ENCODE data around the gene MRPL1.

MRPL1 gene

DNA sequence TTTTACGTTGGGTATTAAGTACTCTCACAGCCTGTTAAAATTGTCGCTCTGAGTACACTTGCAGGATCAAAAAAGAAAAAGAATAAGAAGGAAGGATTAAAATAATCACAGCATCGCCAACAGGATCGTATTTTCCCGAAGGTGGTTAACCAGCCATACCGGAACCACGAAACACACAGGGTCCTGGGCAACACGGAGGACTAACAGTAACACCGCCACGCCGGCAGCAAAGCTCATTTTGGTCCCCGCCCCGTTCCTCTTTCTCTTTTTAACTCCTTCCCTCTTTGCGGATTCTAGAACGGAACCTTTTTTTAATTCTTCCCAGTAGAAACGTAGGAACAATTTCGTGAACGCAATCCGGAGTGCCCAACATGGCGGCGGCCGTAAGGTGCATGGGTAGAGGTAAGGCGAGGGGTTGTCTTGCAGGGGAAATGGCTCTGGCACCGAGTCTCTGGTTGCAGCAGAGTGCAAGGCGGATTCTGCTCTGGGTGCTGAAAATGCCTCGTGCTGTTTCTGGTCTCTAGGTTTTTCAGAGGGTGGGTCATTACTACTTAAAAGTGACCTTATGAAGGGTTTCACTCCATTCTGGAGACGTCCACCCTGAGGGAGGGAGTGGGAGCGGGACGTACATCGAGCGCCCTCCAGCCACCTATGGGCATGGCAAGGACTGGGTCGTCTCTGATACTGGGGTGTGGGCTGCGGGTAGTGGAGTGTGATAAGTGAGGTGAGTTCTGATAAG lies at the start of gene MRPL1:
Gene MRPL1 (plus strand): TSS at position 353 of the 739 bp plus-strand sequence. CDS start 19 bp downstream, at position 372.
- DNase-seq (ENCODE audit: low read depth, low spot score), result peak; percentile 73

GRCh38 chr4:77815636-77816035 lies 47.0 kb upstream of the MRPL1 start:
- DNase-seq (ENCODE audit: low read depth, low spot score), result no peak

DNA sequence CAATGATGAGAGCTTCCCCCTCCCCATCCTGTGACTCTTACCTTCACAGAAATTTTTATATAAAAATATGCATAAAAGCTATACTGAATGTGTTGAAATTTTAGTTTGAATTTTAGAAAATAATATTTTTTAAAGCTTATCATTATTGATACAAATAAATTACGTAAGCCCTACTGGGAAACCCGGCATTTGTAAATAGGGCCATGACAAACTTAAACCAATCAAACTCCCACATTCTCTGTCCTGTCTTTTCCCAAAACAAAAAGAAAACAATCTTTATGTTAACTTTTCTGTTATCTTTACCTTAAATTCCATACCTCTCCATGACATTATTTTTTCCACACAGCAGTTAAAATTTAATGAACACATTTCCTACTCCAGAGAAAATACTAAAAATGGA lies 46.1 kb upstream of the MRPL1 start:
- no peak for DNase-seq (ENCODE audit: low read depth, low spot score)

GRCh38 chr4:77817304-77818072 lies 45.1 kb upstream of the MRPL1 start:
- no peak for DNase-seq (ENCODE audit: low read depth, low spot score)

DNA sequence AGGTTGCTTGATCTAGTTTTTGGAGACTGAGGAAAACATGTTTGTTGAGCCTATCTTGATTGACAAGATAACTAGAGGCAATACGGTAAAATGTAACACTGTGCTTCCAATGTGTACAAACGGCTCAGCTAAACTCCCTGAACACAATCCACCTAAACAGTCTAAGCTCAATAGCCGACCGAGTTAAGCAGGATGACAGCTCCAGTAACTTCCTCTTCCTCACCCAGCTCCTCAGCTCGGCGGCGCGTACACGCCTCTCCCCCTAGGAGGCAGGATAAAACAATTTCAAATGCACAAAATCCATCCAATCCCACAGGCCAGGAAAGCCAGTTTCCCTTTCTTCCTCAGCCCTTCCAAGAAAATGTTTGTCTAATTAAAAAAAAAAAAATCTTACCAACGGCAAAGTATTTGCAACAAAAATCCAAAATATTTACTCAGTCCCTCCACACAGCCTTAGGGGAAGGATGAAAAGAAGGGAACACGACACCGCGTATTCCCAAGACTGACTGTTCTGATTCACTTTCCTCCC lies 44.5 kb upstream of the MRPL1 start:
- no peak for DNase-seq (ENCODE audit: low read depth, low spot score)

GRCh38 chr4:77818602-77819403 lies 43.8 kb upstream of the MRPL1 start, which contains the start of gene CNOT6L:
Gene CNOT6L (minus strand): TSS chr4:77819368. CDS start chr4:77819308, 60 bp downstream.
- no peak for DNase-seq (ENCODE audit: low read depth, low spot score)

- DNase-seq (ENCODE audit: low read depth, low spot score), result no peak
Measured at GRCh38 chr4:77819404-77819842, 43.2 kb upstream of the MRPL1 start.

DNA sequence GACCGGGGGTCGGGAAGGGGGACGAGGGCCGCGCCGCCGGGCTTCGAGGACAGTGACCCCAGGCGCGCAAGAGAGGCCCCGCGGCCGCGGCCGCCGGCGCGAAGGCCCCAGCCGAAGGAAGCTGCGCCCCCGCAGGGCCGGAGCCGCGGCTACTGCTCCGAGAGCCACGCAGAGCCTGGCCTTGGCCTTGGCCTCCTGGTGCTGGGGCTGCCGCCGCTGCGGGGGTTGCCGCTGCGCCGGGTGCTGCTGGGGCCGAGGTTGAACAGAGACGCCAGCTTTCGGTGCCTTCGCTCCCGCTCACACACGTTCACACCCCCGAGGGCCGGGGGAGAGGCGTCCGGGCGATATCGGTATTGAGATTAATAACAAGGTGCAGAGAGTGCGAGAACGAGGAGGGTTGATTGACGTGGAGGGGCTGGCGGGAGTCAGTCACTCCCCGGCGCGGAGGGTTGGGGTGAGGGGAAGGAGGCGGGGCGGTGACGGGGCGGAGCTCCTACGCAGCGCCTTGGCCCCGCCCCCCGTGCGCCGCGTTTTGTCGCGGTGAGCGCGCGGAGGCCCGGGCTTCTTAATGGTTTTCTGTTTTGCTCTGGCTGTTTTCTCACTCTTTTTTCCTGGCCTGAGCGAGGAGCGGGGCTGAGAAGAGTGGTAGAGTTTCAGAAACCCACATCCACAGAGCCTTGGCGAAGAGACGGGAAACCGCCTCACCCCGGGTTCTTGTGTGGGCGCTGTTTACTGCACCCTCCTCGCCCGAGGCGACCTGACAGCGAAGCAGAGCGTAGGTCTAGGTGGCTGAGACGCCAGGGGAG lies 42.6 kb upstream of the MRPL1 start:
- no peak for DNase-seq (ENCODE audit: low read depth, low spot score)

GRCh38 chr4:77820649-77821561 lies 41.7 kb upstream of the MRPL1 start:
- DNase-seq (ENCODE audit: low read depth, low spot score), result no peak

- DNase-seq (ENCODE audit: low read depth, low spot score), result no peak
Measured at GRCh38 chr4:77821775-77822174, 40.9 kb upstream of the MRPL1 start.

- DNase-seq (ENCODE audit: low read depth, low spot score), result no peak
Measured at GRCh38 chr4:77826275-77826674, 36.4 kb upstream of the MRPL1 start.

DNA sequence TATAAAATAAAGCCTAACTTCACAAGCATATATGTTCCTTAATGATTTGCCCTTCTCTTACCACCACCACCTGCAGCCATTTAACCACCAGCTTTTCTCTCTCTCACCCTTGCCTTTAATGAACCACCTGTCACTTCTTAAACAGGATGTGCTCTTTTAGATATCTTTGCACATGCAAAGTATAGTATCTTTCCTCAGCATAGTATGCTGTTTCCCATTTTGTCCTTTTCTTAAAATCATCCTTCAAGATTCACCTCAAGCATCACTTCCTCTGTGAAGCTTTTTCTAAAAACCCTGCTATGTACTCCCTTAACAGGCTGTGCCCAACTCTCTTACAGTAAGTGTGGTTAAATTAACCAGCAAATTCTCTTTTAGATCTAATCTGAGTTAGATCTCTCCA lies 35.3 kb upstream of the MRPL1 start:
- DNase-seq (ENCODE audit: low read depth, low spot score), result no peak

DNA sequence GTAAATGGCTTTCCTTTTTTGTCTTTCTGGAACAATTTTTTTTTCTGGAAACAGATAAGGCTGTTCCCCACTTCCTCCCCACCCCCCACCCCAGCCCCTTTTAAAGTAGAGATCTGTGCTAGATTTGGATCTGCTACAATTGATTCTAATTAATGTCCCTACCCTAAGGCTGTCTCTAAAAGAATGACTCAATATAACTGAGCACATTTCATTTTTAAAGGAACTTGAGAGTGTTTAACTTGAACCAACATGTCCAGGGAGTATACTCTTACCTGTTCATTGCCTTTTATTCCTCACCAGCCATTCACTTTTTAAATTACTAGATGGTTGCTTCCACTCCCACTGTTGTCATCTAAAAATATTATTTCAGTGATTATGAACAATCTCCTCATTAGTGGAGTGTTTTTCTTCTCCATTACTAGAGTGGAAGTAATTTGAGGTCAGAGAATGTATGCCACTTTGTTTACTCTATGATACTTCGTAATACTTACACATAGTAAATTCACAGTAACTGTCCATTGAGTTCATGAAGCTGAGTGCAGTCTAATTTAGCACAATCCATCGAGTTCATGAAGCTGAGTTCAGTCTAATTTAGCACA lies 29.4 kb upstream of the MRPL1 start:
- no peak for DNase-seq (ENCODE audit: low read depth, low spot score)

DNA sequence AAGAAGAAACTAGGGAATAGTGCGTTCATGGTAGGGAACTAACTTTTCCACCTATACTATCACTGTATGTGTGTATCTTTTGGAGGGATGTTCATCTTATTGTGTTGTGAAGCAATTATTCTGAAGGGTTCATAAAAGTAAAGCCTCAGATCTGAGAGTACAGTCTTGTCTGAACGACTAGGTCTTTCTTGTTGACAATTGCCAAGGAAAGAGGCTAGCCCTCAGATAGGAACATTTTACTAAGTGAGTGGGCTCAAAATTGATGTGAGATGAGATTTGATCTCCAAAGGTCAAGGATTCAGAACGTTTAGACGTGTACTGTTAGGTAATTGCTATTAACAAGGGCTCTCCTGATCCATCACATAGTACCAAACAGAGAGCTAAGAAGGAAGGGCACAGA lies 28.2 kb upstream of the MRPL1 start:
- DNase-seq (ENCODE audit: low read depth, low spot score), result no peak

DNA sequence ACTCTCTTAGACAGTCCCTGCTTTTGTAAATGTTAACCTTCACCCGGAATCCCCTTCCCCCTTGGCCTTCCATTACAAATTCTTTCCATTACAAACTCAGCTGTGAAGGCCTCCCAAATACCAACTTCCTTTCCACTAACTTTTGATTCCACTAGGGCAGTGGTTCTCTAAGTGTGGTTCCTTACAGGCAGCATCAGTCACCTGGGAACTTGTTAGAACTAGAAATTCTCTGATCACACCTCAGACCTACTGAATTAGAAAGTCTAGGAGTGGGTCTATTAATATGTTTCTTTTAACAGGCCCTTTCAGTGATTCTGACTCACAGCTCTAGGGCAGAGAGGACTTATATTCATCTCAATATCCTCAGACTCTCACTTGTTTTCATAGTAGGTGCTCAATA lies 19.0 kb upstream of the MRPL1 start:
- no peak for DNase-seq (ENCODE audit: low read depth, low spot score)

DNA sequence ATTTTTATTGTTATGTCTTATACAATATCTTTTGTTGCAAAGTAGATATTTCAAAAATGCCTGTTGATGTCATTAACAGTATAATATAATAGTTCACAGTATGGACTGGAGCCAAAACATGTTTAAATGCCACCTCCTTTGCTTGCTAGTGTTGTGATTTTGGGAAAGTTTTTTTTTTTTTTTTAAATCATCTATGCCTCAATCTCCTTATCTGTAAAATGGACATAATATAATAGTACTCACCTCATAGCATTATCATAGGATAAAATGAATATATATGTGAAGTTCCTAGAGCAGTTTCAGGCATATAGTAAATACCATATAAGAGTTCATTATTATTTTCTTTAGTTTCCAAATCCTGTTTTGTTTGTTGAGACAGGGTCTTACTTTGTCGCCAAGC lies 18.3 kb upstream of the MRPL1 start:
- DNase-seq (ENCODE audit: low read depth, low spot score), result no peak

DNA sequence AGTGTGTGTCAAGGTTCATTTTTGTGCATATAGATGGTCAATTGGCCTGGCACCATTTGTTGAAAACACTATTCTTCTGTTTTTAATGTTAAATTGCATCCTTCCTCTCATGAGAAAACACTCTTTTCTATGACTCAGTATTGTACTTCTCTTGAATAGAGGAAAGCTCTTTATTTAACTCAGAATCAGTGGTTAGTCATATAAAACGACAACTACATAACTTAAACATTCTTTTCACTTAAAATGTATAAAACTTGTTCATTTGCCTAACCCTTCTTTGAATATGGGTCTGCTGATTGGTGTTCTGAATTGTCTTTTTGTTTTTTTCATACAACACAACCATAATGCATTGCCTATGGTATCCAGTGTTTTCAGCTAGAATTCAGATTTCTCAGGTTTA lies 17.2 kb upstream of the MRPL1 start:
- no peak for DNase-seq (ENCODE audit: low read depth, low spot score)

DNA sequence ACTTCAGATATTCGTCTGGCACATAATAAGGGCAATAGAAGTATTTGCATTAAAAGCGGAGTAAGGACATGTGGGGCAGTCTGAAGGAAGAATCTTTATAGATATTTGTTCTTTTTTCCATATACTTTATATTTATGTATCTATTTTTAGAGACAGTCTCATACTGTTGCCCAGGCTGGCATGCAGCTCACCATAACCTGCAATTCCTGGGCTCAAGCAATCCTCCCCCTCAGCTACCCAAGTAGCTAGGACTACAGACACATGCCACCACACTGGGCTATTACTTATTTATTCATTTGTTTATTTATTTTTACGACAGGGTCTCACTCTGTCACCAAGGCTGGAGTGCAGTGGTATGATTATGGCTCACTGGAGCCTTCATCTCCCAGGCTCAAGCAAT lies 16.7 kb upstream of the MRPL1 start:
- no peak for DNase-seq (ENCODE audit: low read depth, low spot score)

GRCh38 chr4:77848508-77848907 lies 14.1 kb upstream of the MRPL1 start:
- DNase-seq (ENCODE audit: low read depth, low spot score), result no peak
